ENCODE measurements around the gene MUC15. TPM values are rescaled to one million over a fixed set of nuclear protein-coding genes. Genes with fewer than 3 reads are reported as not detected.

Gene MUC15
- total RNA-seq, 6 experiments from 2014 or later: not detected

- H3K36me3 Mint-ChIP-seq (ENCODE audit: low read depth): no peaks in the 10 kb centered on the region
- H3K27ac Mint-ChIP-seq: no peak overlapping the region
- no peak for TF ChIP-seq CTCF (IDR thresholded peaks at IDR 0.05)
- peaks cover 3% of the 10 kb centered on the region; the same call in 1 of the 2 replicates for H3K27me3 Mint-ChIP-seq (ENCODE audit: insufficient read depth)
- 0 out of 2 replicates have a peak, but pooled peaks cover 5% of the 10 kb centered on the region for H3K9me3 Mint-ChIP-seq
- no peaks in the 10 kb centered on the region for H3K4me1 Mint-ChIP-seq (ENCODE audit: low read depth)
- no peak for DNase-seq
- H3K4me3 Mint-ChIP-seq: no peak overlapping the region
Measured at GRCh38 chr11:26593691-26594090, 21.6 kb upstream of the MUC15 start.

GRCh38 chr11:26587073-26587472 is 15.0 kb upstream of the MUC15 start:
- TF ChIP-seq CTCF (IDR thresholded peaks at IDR 0.05): no peak
- H3K4me3 Mint-ChIP-seq: no peak overlapping the region
- H3K27me3 Mint-ChIP-seq (ENCODE audit: insufficient read depth): peaks cover 6% of the 10 kb centered on the region; the same call in 1 of the 2 replicates
- 0 out of 2 replicates have a peak, but pooled peaks cover 5% of the 10 kb centered on the region for H3K9me3 Mint-ChIP-seq
- no peak overlapping the region for H3K27ac Mint-ChIP-seq
- DNase-seq: no peak
- H3K4me1 Mint-ChIP-seq (ENCODE audit: low read depth): no peaks in the 10 kb centered on the region
- no peaks in the 10 kb centered on the region for H3K36me3 Mint-ChIP-seq (ENCODE audit: low read depth)

GRCh38 chr11:26584818-26585217 is 12.8 kb upstream of the MUC15 start:
- no peak for TF ChIP-seq CTCF (IDR thresholded peaks at IDR 0.05)
- no peak overlapping the region for H3K4me3 Mint-ChIP-seq
- H3K27ac Mint-ChIP-seq: no peak overlapping the region
- H3K4me1 Mint-ChIP-seq (ENCODE audit: low read depth): no peaks in the 10 kb centered on the region; the same call in 1 of the 2 replicates
- no peaks in the 10 kb centered on the region for H3K36me3 Mint-ChIP-seq (ENCODE audit: low read depth)
- H3K9me3 Mint-ChIP-seq: no peaks in the 10 kb centered on the region
- no peak for DNase-seq
- H3K27me3 Mint-ChIP-seq (ENCODE audit: insufficient read depth): peaks cover 6% of the 10 kb centered on the region; the same call in 1 of the 2 replicates

GRCh38 chr11:26583550-26583949 is 11.5 kb upstream of the MUC15 start:
- Mint-ChIP-seq H3K4me1 (ENCODE audit: low read depth) (peaks cover 8% of the 10 kb centered on the region; the same call in 1 of the 2 replicates), H3K4me3 (no peak overlapping the region), H3K9me3 (no peaks in the 10 kb centered on the region), H3K27me3 (ENCODE audit: insufficient read depth) (peaks cover 3% of the 10 kb centered on the region; the same call in 1 of the 2 replicates), H3K27ac (no peak overlapping the region), H3K36me3 (ENCODE audit: low read depth) (no peaks in the 10 kb centered on the region)
- no peak for DNase-seq
- TF ChIP-seq CTCF (IDR thresholded peaks at IDR 0.05): no peak

GRCh38 chr11:26580929-26581328 is 8.9 kb upstream of the MUC15 start:
- peaks cover 8% of the 10 kb centered on the region; the same call in 1 of the 2 replicates for H3K4me1 Mint-ChIP-seq (ENCODE audit: low read depth)
- no peaks in the 10 kb centered on the region for H3K27me3 Mint-ChIP-seq (ENCODE audit: insufficient read depth)
- no peak for TF ChIP-seq CTCF (IDR thresholded peaks at IDR 0.05)
- H3K36me3 Mint-ChIP-seq (ENCODE audit: low read depth): no peaks in the 10 kb centered on the region
- no peak for DNase-seq
- no peaks in the 10 kb centered on the region for H3K9me3 Mint-ChIP-seq
- H3K27ac Mint-ChIP-seq: no peak overlapping the region
- H3K4me3 Mint-ChIP-seq: no peak overlapping the region

- no peak for DNase-seq
- TF ChIP-seq CTCF (IDR thresholded peaks at IDR 0.05): no peak
- H3K4me1 Mint-ChIP-seq (ENCODE audit: low read depth): peaks cover 8% of the 10 kb centered on the region; the same call in 1 of the 2 replicates
- H3K4me3 Mint-ChIP-seq: no peak overlapping the region
- H3K27ac Mint-ChIP-seq: no peak overlapping the region
- H3K27me3 Mint-ChIP-seq (ENCODE audit: insufficient read depth): no peaks in the 10 kb centered on the region
- H3K9me3 Mint-ChIP-seq: no peaks in the 10 kb centered on the region
- no peaks in the 10 kb centered on the region for H3K36me3 Mint-ChIP-seq (ENCODE audit: low read depth)
Measured at GRCh38 chr11:26579683-26580082, 7.6 kb upstream of the MUC15 start.
